ENCODE data around the gene VSTM2A. TPM values are rescaled to one million over a fixed set of nuclear protein-coding genes. Genes with fewer than 3 reads are reported as not detected.
"Not testable (repeated sequence)": the region's sequence is repeated elsewhere in the genome, so short reads cannot be mapped to it uniquely, and the experiment has no call there.

Gene VSTM2A, protein sequence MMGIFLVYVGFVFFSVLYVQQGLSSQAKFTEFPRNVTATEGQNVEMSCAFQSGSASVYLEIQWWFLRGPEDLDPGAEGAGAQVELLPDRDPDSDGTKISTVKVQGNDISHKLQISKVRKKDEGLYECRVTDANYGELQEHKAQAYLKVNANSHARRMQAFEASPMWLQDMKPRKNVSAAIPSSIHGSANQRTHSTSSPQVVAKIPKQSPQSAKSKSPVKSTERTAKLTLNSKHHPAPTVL
- not detected in 2 replicates for total RNA-seq

DNA sequence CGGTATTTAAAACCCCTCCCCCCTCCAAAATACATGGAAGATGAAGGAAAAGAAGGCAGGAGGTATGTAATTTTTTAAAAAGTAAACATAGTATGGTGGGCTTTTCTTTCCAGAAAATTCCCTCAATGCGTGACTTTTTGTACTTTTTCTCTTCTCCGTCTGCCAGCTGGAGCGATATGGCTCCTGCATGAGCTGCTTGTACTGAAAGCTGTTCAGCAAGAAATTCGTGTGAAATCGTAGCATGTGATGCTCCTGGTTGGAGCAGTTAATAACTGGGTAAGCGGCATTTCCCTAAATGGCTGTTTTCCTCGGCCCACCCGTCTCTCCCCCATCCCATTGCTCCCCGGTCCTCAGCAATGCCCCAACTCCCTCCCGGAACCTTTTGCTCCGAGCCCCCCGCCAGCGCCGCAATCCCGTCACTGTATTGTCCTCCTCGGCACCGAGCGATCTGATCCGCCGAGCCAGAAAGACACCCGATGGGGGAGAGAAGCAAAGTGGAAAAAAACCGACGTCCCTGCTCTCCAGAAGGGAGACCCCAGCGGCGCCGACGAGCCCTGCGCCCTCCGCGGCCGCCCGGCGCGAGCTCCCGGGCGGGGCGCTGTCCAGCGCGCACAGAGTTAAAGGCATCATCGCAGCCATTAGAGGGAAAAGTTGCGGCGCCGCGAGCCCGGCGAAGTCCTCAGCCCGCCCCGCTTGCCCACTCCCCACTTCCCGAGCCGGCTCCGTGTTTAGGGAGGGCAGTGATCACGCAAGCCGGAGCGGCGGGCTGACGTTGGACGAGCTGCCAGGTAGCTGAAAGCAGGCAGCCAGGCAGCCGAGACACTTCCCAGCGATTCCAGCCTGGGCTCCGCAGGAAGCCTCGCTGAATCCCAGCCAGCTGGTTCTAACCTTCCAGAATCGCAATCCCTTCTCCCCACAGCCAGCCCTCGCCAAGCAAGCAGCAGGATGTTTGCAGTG, at the start of gene VSTM2A:
Gene VSTM2A, plus strand, starts transcription at position 707 of the 957 bp plus-strand sequence. CDS start 356 bp downstream, outside the sequence.
- ATAC-seq (ENCODE audit: low read depth): no peak
- CTCF ChIA-PET: no interaction called here
- Mint-ChIP-seq H3K4me1 (no peaks in the 10 kb centered on the region), H3K36me3 (ENCODE audit: low read depth) (no peaks in the 10 kb centered on the region), H3K9me3 (peaks cover 3% of the 10 kb centered on the region), H3K27me3 (peaks cover 32% of the 10 kb centered on the region), H3K27ac (no peak within 1 kb of the TSS), H3K4me3 (no peak within 1 kb of the TSS)
- intact Hi-C loops (cut with micrococcal nuclease): no loop called here
- TF ChIP-seq, protein P1, sequence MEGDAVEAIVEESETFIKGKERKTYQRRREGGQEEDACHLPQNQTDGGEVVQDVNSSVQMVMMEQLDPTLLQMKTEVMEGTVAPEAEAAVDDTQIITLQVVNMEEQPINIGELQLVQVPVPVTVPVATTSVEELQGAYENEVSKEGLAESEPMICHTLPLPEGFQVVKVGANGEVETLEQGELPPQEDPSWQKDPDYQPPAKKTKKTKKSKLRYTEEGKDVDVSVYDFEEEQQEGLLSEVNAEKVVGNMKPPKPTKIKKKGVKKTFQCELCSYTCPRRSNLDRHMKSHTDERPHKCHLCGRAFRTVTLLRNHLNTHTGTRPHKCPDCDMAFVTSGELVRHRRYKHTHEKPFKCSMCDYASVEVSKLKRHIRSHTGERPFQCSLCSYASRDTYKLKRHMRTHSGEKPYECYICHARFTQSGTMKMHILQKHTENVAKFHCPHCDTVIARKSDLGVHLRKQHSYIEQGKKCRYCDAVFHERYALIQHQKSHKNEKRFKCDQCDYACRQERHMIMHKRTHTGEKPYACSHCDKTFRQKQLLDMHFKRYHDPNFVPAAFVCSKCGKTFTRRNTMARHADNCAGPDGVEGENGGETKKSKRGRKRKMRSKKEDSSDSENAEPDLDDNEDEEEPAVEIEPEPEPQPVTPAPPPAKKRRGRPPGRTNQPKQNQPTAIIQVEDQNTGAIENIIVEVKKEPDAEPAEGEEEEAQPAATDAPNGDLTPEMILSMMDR (IDR thresholded peaks at IDR 0.05): no peak
- no peak for DNase-seq
- POLR2A ChIA-PET: no interaction called here

DNA sequence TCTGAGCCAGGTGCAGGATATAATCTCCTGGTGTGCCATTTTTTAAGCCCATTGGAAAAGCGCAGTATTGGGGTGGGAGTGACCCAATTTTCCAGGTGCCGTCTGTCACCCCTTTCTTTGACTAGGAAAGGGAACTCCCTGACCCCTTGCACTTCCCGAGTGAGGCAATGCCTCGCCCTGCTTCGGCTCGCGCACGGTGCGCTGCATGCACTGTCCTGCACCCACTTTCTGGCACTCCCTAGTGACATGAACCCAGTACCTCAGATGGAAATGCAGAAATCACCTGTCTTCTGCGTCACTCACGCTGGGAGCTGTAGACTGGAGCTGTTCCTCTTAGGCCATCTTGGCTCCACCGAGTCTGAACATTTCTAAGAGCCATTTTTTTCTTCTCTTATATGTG, 37.6 kb upstream of the VSTM2A start:
- H3K27ac Mint-ChIP-seq; H3K4me3 Mint-ChIP-seq; CTCF ChIA-PET; POLR2A ChIA-PET; H3K4me1 Mint-ChIP-seq; H3K36me3 Mint-ChIP-seq (ENCODE audit: low read depth); H3K27me3 Mint-ChIP-seq; ATAC-seq (ENCODE audit: low read depth); DNase-seq; intact Hi-C loops (cut with micrococcal nuclease): not testable (repeated sequence)
- H3K9me3 Mint-ChIP-seq: peaks cover 11% of the 10 kb centered on the region

DNA sequence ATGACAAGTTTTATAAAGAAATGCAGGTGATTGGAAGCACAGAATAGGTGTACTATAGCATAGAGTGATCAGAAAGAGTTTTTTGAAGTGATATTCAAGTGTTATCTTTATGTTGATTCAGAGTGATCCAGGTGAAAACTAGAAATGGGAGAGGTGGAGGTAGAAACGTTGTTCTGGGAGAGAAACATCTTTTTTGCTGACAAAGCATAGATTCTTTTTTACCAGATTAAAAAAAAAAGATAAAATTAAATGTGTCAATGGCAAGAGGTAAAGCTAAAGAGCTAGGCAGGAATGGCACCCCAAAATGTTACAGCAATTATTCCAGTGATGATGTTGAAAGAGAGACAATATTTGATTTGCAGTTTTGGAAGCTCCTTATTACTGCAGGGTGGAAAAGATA, 12.6 kb upstream of the VSTM2A start:
- Mint-ChIP-seq H3K27me3 (no peaks in the 10 kb centered on the region), H3K4me3 (no peak overlapping the region), H3K27ac (no peak overlapping the region), H3K4me1 (no peaks in the 10 kb centered on the region), H3K36me3 (ENCODE audit: low read depth) (no peaks in the 10 kb centered on the region), H3K9me3 (no peaks in the 10 kb centered on the region)
- no peak for DNase-seq
- POLR2A ChIA-PET: no interaction called here
- ATAC-seq (ENCODE audit: low read depth): no peak
- TF ChIP-seq, protein P1 (IDR thresholded peaks at IDR 0.05): no peak
- CTCF ChIA-PET: no interaction called here
- intact Hi-C loops (cut with micrococcal nuclease): no loop called here

DNA sequence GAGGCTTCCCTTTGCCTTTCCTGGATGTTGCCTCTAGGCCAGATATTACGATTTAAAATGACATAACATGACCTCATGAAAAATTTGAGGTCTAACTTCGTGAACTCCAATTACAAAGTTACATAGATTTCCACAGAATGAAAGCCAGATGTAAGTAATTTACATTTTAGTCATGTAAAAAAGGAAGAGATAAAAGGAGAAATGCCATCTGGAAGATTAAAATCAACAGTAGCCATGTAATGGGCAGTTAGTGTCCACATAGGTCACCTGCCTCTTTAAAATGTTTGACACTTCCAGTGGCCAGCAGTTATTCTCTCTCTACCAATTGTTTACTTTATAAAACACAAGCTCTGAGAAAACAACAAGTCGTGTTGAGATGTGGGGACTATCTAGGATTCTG, 4.1 kb upstream of the VSTM2A start:
- CTCF ChIA-PET: no interaction called here
- intact Hi-C loops (cut with micrococcal nuclease): no loop called here
- ATAC-seq (ENCODE audit: low read depth) (no peak), DNase-seq (no peak)
- no peaks in the 10 kb centered on the region for H3K4me1 Mint-ChIP-seq
- no peaks in the 10 kb centered on the region for H3K36me3 Mint-ChIP-seq (ENCODE audit: low read depth)
- TF ChIP-seq, protein P1 (IDR thresholded peaks at IDR 0.05): no peak
- POLR2A ChIA-PET: no interaction called here
- H3K27ac Mint-ChIP-seq: no peak overlapping the region
- peaks cover 5% of the 10 kb centered on the region for H3K9me3 Mint-ChIP-seq
- H3K4me3 Mint-ChIP-seq: no peak overlapping the region
- H3K27me3 Mint-ChIP-seq: peaks cover 16% of the 10 kb centered on the region

DNA sequence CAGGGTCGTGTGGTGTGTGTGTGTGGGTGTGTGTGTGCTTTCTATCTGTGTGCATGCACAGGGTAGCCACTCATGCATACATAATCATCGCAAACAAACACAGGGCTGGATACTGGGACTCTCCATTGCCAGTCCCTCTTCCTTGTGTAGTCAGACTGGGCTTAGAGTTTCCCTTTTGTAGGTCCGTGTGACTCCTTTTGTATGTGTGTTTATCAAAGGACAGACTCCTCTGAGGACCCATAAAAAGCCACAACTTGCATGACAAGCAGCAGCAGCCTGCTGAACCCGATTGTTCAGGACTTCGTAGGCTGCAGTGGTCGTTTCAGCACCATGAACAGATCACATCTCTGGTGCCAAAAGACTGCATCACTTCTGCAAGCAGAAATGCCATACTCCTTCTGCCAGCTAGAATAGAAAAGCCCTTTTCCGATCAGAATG, 895 bp downstream of the VSTM2A start:
- intact Hi-C loops (cut with micrococcal nuclease): no loop called here
- H3K36me3 Mint-ChIP-seq (ENCODE audit: low read depth): no peaks in the 10 kb centered on the region
- ATAC-seq (ENCODE audit: low read depth) (no peak), DNase-seq (no peak)
- H3K9me3 Mint-ChIP-seq: peaks cover 3% of the 10 kb centered on the region
- CTCF ChIA-PET: no interaction called here
- H3K27me3 Mint-ChIP-seq: peaks cover 33% of the 10 kb centered on the region
- POLR2A ChIA-PET: no interaction called here
- H3K27ac Mint-ChIP-seq: no peak overlapping the region
- no peak overlapping the region for H3K4me3 Mint-ChIP-seq
- no peaks in the 10 kb centered on the region for H3K4me1 Mint-ChIP-seq
- TF ChIP-seq, protein P1 (IDR thresholded peaks at IDR 0.05): no peak

Data from activated B cell treated with CpG ODN at 0.5 μM for 24 hours (primary cell).